Osteoblast (primary cell): Measurements from ENCODE around the gene GPX4. TPM values are rescaled to one million over a fixed set of nuclear protein-coding genes. Genes with fewer than 3 reads are reported as not detected.

ENCODE experiments used
- DNase-seq: peaks from one replicate; pipeline ENCODE4 v3.0.0; 2011; ENCODE audit warnings: low spot score, mixed read lengths; ENCODE audit not compliant: insufficient read length; ENCODE audit errors: missing footprints
- H2AFZ ChIP-seq: 2 replicates; pipeline ENCODE4 v1.6.0; 2011; ENCODE audit warnings: mild to moderate bottlenecking, low read length
- H3K27ac ChIP-seq: 2 replicates; pipeline ENCODE4 v1.5.1; 2011; ENCODE audit warnings: mild to moderate bottlenecking, low read depth, low read length, moderate library complexity
- H3K27me3 ChIP-seq: 2 replicates; pipeline ENCODE4 v1.6.0; 2012; ENCODE audit warnings: mild to moderate bottlenecking, control low read depth, inconsistent platforms, low read length, moderate library complexity; ENCODE audit not compliant: insufficient read depth
- H3K36me3 ChIP-seq: 2 replicates; pipeline ENCODE4 v1.5.1; 2011; ENCODE audit warnings: mild to moderate bottlenecking, low read length, control low read depth, moderate library complexity; ENCODE audit not compliant: insufficient read depth
- H3K4me1 ChIP-seq: 2 replicates; pipeline ENCODE4 v1.5.1; 2011; ENCODE audit warnings: mild to moderate bottlenecking, low read length, control low read depth, moderate library complexity; ENCODE audit not compliant: insufficient read depth
- H3K4me2 ChIP-seq: 2 replicates; pipeline ENCODE4 v1.6.0; 2011; ENCODE audit warnings: mild to moderate bottlenecking, low read length; ENCODE audit not compliant: insufficient read depth
- H3K4me3 ChIP-seq: fragments of 200-600 bp; sonication (generic); 3 replicates; pipeline ENCODE4 v1.5.1; 2012; ENCODE audit warnings: mild to moderate bottlenecking, low read length, inconsistent platforms; ENCODE audit not compliant: insufficient read depth
- H3K79me2 ChIP-seq: 2 replicates; pipeline ENCODE4 v1.6.0; 2012; ENCODE audit warnings: mild to moderate bottlenecking, low read length, control low read depth, inconsistent platforms; ENCODE audit not compliant: insufficient read depth
- H3K9me3 ChIP-seq: 2 replicates; pipeline ENCODE4 v1.5.1; 2011; ENCODE audit warnings: low read depth, low read length, control low read depth
- H4K20me1 ChIP-seq: 2 replicates; pipeline ENCODE4 v1.6.0; 2012; ENCODE audit warnings: mild to moderate bottlenecking, low read length, control low read depth; ENCODE audit not compliant: insufficient read depth
- total RNA-seq: library from RNA; depleted of rRNA; stranded (reverse); fragments of >200 nt; gene quantifications from 2 replicates; pipeline ENCODE4 v1.2.3, GENCODE V29; 2012
- TF ChIP-seq, protein P1 (sequence below): IDR thresholded peaks from 2 replicates; pipeline ENCODE4 v1.5.1; 2011; ENCODE audit warnings: mild to moderate bottlenecking, low read depth, low read length, moderate library complexity; ENCODE audit errors: extremely low read depth

GPX4 gene
- total RNA-seq, 1 donor = 515 TPM

- TF ChIP-seq, protein P1, sequence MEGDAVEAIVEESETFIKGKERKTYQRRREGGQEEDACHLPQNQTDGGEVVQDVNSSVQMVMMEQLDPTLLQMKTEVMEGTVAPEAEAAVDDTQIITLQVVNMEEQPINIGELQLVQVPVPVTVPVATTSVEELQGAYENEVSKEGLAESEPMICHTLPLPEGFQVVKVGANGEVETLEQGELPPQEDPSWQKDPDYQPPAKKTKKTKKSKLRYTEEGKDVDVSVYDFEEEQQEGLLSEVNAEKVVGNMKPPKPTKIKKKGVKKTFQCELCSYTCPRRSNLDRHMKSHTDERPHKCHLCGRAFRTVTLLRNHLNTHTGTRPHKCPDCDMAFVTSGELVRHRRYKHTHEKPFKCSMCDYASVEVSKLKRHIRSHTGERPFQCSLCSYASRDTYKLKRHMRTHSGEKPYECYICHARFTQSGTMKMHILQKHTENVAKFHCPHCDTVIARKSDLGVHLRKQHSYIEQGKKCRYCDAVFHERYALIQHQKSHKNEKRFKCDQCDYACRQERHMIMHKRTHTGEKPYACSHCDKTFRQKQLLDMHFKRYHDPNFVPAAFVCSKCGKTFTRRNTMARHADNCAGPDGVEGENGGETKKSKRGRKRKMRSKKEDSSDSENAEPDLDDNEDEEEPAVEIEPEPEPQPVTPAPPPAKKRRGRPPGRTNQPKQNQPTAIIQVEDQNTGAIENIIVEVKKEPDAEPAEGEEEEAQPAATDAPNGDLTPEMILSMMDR = no peak
- Histone ChIP-seq H2AFZ (no peak overlapping the region), H4K20me1 (peaks cover 45% of the 10 kb centered on the region), H3K4me3 (no peak overlapping the region), H3K9me3 (no peaks in the 10 kb centered on the region), H3K79me2 (peaks cover 3% of the 10 kb centered on the region), H3K4me2 (no peak overlapping the region), H3K4me1 (peaks cover 14% of the 10 kb centered on the region), H3K36me3 (peaks cover 40% of the 10 kb centered on the region), H3K27ac (no peak overlapping the region), H3K27me3 (no peaks in the 10 kb centered on the region)
- DNase-seq = no peak
These were observed 4.0 kb downstream of the GPX4 start for GRCh38 chr19:1107661-1108261.

- no peak overlapping the region for H3K4me3 ChIP-seq
- no peaks in the 10 kb centered on the region for H3K9me3 ChIP-seq
- no peaks in the 10 kb centered on the region for H3K27me3 ChIP-seq
- H3K27ac ChIP-seq = no peak overlapping the region
- H4K20me1 ChIP-seq = peaks cover 47% of the 10 kb centered on the region
- peaks cover 46% of the 10 kb centered on the region for H3K36me3 ChIP-seq
- H3K4me2 ChIP-seq = no peak overlapping the region
- H3K4me1 ChIP-seq = peaks cover 8% of the 10 kb centered on the region
- no peak for DNase-seq
- H2AFZ ChIP-seq = no peak overlapping the region
- TF ChIP-seq, protein P1 = no peak
- H3K79me2 ChIP-seq = peaks cover 4% of the 10 kb centered on the region
These were observed 4.7 kb downstream of the GPX4 start for GRCh38 chr19:1108291-1109031.

DNA sequence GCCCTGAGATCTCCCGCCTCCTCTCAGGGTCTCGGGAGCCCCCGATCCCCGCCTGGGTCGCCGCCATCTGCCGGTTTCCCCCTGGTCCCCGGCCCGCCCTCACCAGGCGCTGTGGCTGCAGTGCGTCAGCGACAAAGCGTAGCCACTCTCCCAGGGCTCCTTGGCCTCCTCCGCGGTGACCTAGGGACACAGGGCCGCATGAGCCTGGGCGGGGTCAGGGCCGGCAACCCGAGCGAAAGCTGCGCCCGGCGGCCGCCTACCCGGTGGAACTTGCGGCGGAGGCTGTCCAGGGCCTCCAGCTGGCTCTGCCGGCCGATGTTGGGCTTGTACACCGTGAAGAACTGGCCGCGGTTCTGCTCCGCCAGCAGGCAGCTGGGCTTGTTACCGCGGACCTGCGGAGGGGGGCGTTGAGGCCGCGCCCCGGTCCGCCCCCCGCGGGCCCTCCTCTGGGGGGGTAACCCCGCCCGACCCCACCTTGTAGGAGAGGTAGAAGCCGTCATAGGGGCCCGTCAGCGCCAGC lies 5.3 kb downstream of the GPX4 start:
- TF ChIP-seq, protein P1 = no peak
- Histone ChIP-seq H3K27me3 (no peaks in the 10 kb centered on the region), H3K9me3 (no peaks in the 10 kb centered on the region), H3K4me2 (no peak overlapping the region), H3K27ac (no peak overlapping the region), H2AFZ (no peak overlapping the region), H3K36me3 (peaks cover 52% of the 10 kb centered on the region), H4K20me1 (peaks cover 53% of the 10 kb centered on the region), H3K4me1 (peaks cover 10% of the 10 kb centered on the region), H3K4me3 (no peak overlapping the region), H3K79me2 (peaks cover 8% of the 10 kb centered on the region)
- no peak for DNase-seq
